Trophoblast cell (in vitro differentiated cells and primary cell): ENCODE data around the gene SURF6.

ENCODE experiments used
- DNase-seq, 2 donors: peaks; one replicate each; pipeline ENCODE4 v3.0.0-alpha.2; 2016
- H2AFZ ChIP-seq: 2 replicates; pipeline ENCODE4 v1.6.1; 2013; ENCODE audit warnings: low read length, moderate library complexity, mild to moderate bottlenecking; ENCODE audit not compliant: insufficient read depth, poor library complexity
- H2AK5ac ChIP-seq: 2 replicates; pipeline ENCODE4 v1.6.1; 2013; ENCODE audit warnings: mild to moderate bottlenecking, low read length
- H2BK120ac ChIP-seq: 2 replicates; pipeline ENCODE4 v1.6.1; 2013; ENCODE audit warnings: low read length, mild to moderate bottlenecking, moderate library complexity; ENCODE audit not compliant: insufficient read depth, poor library complexity
- H2BK12ac ChIP-seq: 2 replicates; pipeline ENCODE4 v1.6.1; 2013; ENCODE audit warnings: mild to moderate bottlenecking, low read length, moderate library complexity
- H2BK5ac ChIP-seq: 2 replicates; pipeline ENCODE4 v1.6.1; 2013; ENCODE audit warnings: low read length, low read depth, moderate library complexity, mild to moderate bottlenecking; ENCODE audit not compliant: poor library complexity
- H3K14ac ChIP-seq: 2 replicates; pipeline ENCODE4 v1.6.1; 2013; ENCODE audit warnings: mild to moderate bottlenecking, low read length
- H3K18ac ChIP-seq: 2 replicates; pipeline ENCODE4 v1.6.1; 2013; ENCODE audit warnings: mild to moderate bottlenecking, low read length
- H3K23ac ChIP-seq: 2 replicates; pipeline ENCODE4 v1.6.1; 2013; ENCODE audit warnings: low read length
- H3K27ac ChIP-seq: 2 replicates; pipeline ENCODE4 v1.5.1; 2013; ENCODE audit warnings: low read depth, mild to moderate bottlenecking, inconsistent platforms, low read length, moderate library complexity
- H3K27me3 ChIP-seq: 2 replicates; pipeline ENCODE4 v1.6.1; 2013; ENCODE audit warnings: inconsistent platforms, mild to moderate bottlenecking, low read length, moderate library complexity; ENCODE audit not compliant: insufficient read depth
- H3K36me3 ChIP-seq, 2 experiments: 1 replicate in 1 of 2; 2 replicates in 1 of 2; pipeline ENCODE4 v1.6.1; 2013; ENCODE audit warnings: low read length in 2 of 2, mild to moderate bottlenecking in 2 of 2, moderate library complexity in 1 of 2; ENCODE audit not compliant: insufficient read depth in 2 of 2, control insufficient read depth in 1 of 2
- H3K4ac ChIP-seq: 2 replicates; pipeline ENCODE4 v1.6.1; 2013; ENCODE audit warnings: low read depth, mild to moderate bottlenecking, low read length, moderate library complexity
- H3K4me1 ChIP-seq, 2 experiments: 1 replicate in 1 of 2; 2 replicates in 1 of 2; pipeline ENCODE4 v1.6.1; 2013; ENCODE audit warnings: low read length in 2 of 2, mild to moderate bottlenecking in 2 of 2, moderate library complexity in 1 of 2; ENCODE audit not compliant: insufficient read depth in 2 of 2, control insufficient read depth in 1 of 2
- H3K4me2 ChIP-seq: 2 replicates; pipeline ENCODE4 v1.6.1; 2013; ENCODE audit warnings: inconsistent platforms, mild to moderate bottlenecking, low read length, moderate library complexity
- H3K4me3 ChIP-seq: 2 replicates; pipeline ENCODE4 v1.5.1; 2013; ENCODE audit warnings: mild to moderate bottlenecking, low read depth, low read length, inconsistent platforms
- H3K79me1 ChIP-seq: one replicate; pipeline ENCODE4 v1.6.1; 2013; ENCODE audit warnings: low read length
- H3K79me2 ChIP-seq: 2 replicates; pipeline ENCODE4 v1.6.1; 2013; ENCODE audit warnings: low read length, mild to moderate bottlenecking; ENCODE audit not compliant: control insufficient read depth, insufficient read depth, poor library complexity
- H3K9ac ChIP-seq: 2 replicates; pipeline ENCODE4 v1.6.1; 2013; ENCODE audit warnings: mild to moderate bottlenecking, low read length
- H3K9me3 ChIP-seq: 2 replicates; pipeline ENCODE4 v1.6.1; 2013; ENCODE audit warnings: low read depth, mild to moderate bottlenecking, control low read depth, inconsistent platforms, low read length; ENCODE audit not compliant: insufficient read depth
- H4K12ac ChIP-seq: 2 replicates; pipeline ENCODE4 v1.6.1; 2013; ENCODE audit warnings: low read depth, mild to moderate bottlenecking, low read length, moderate library complexity
- H4K8ac ChIP-seq: 2 replicates; pipeline ENCODE4 v1.6.1; 2013; ENCODE audit warnings: low read depth, mild to moderate bottlenecking, low read length, moderate library complexity
- H4K91ac ChIP-seq: one replicate; pipeline ENCODE4 v1.6.1; 2013; ENCODE audit warnings: low read depth, mild to moderate bottlenecking, low read length, moderate library complexity
- WGBS: extraction: QIAGEN DNeasy Blood & Tissue Kit; methylation state at CpG from one replicate; pipeline ENCODE4 v1.1.7; 2013; ENCODE audit warnings: missing lambda C conversion rate; ENCODE audit not compliant: insufficient read length, insufficient coverage; ENCODE audit errors: extremely low coverage; 5-methylcytosine and 5-hydroxymethylcytosine counted together

Gene SURF6

GRCh38 chr9:133360400-133361393, 24.7 kb upstream of the SURF6 start:
- Histone ChIP-seq H4K91ac (no peak overlapping the region), H2AK5ac (no peak overlapping the region), H3K27me3 (no peaks in the 10 kb centered on the region), H4K12ac (no peak overlapping the region), H2AFZ (no peak overlapping the region), H3K4ac (no peak overlapping the region), H3K79me2 (peaks cover 2% of the 10 kb centered on the region), H3K14ac (no peak overlapping the region), H3K4me3 (no peak overlapping the region), H2BK120ac (no peak overlapping the region), H3K36me3 (peaks cover 67 to 72% of the 10 kb centered on the region in 2 experiments), H2BK5ac (no peak overlapping the region), H4K8ac (no peak overlapping the region), H3K9me3 (peaks cover 1% of the 10 kb centered on the region), H3K23ac (no peak overlapping the region), H3K9ac (no peak overlapping the region), H3K79me1 (peaks cover 3% of the 10 kb centered on the region), H2BK12ac (no peak overlapping the region), H3K18ac (no peak overlapping the region), H3K27ac (no peak overlapping the region), H3K4me2 (no peak overlapping the region), H3K4me1 (peaks cover 9 to 18% of the 10 kb centered on the region in 2 experiments)
- WGBS: no CpG with 5 or more reads among the region's 21 CpGs
- no peak for DNase-seq

- H3K4me3 ChIP-seq: peak overlapping the region; percentile 6
- H3K4me1 ChIP-seq: peaks cover 4 to 16% of the 10 kb centered on the region in 2 experiments
- no peak overlapping the region for H2AFZ ChIP-seq
- H3K23ac ChIP-seq: no peak overlapping the region
- H2BK5ac ChIP-seq: no peak overlapping the region
- no peaks in the 10 kb centered on the region for H3K9me3 ChIP-seq
- no peak overlapping the region for H3K4me2 ChIP-seq
- DNase-seq: peak; percentile 41 to 52
- no peak overlapping the region for H2BK120ac ChIP-seq
- H3K18ac ChIP-seq: no peak overlapping the region
- no peak overlapping the region for H4K91ac ChIP-seq
- no CpG with 5 or more reads among the region's 20 CpGs for WGBS
- no peak overlapping the region for H4K8ac ChIP-seq
- no peak overlapping the region for H3K27ac ChIP-seq
- H3K4ac ChIP-seq: no peak overlapping the region
- H2AK5ac ChIP-seq: no peak overlapping the region
- H3K79me1 ChIP-seq: peaks cover 3% of the 10 kb centered on the region
- H2BK12ac ChIP-seq: no peak overlapping the region
- no peak overlapping the region for H4K12ac ChIP-seq
- H3K14ac ChIP-seq: no peak overlapping the region
- H3K9ac ChIP-seq: peak overlapping the region; percentile 18
- peaks cover 2% of the 10 kb centered on the region for H3K79me2 ChIP-seq
- H3K36me3 ChIP-seq: peaks cover 60 to 68% of the 10 kb centered on the region in 2 experiments
- no peaks in the 10 kb centered on the region for H3K27me3 ChIP-seq
Observed at GRCh38 chr9:133359399-133360175, 23.6 kb upstream of the SURF6 start.

- no peaks in the 10 kb centered on the region for H3K9me3 ChIP-seq
- peak overlapping the region; percentile 40 for H3K4me3 ChIP-seq
- no peak for DNase-seq
- no CpG with 5 or more reads among the region's 14 CpGs for WGBS
- H3K4me1 ChIP-seq: peaks cover 4 to 21% of the 10 kb centered on the region in 2 experiments
- H2BK12ac ChIP-seq: no peak overlapping the region
- no peak overlapping the region for H3K27ac ChIP-seq
- no peak overlapping the region for H4K8ac ChIP-seq
- H3K27me3 ChIP-seq: no peaks in the 10 kb centered on the region
- H2BK120ac ChIP-seq: no peak overlapping the region
- H2AK5ac ChIP-seq: no peak overlapping the region
- H3K36me3 ChIP-seq: peaks cover 50 to 62% of the 10 kb centered on the region in 2 experiments
- H3K23ac ChIP-seq: no peak overlapping the region
- no peak overlapping the region for H2AFZ ChIP-seq
- H3K14ac ChIP-seq: no peak overlapping the region
- H4K91ac ChIP-seq: no peak overlapping the region
- H3K4me2 ChIP-seq: peak overlapping the region; percentile 84
- no peak overlapping the region for H3K9ac ChIP-seq
- H3K79me2 ChIP-seq: peaks cover 2% of the 10 kb centered on the region
- H2BK5ac ChIP-seq: no peak overlapping the region
- no peak overlapping the region for H3K4ac ChIP-seq
- H3K18ac ChIP-seq: no peak overlapping the region
- peaks cover 3% of the 10 kb centered on the region for H3K79me1 ChIP-seq
- H4K12ac ChIP-seq: no peak overlapping the region
Observed at GRCh38 chr9:133357656-133358055, 21.7 kb upstream of the SURF6 start.

GRCh38 chr9:133356391-133357091, 20.6 kb upstream of the SURF6 start, which contains the start of the genes SURF1 and SURF2:
Gene SURF1 (minus strand): TSS chr9:133356487. CDS start chr9:133356453, 34 bp downstream.
Gene SURF2 (plus strand): TSS chr9:133356550. CDS start chr9:133356593, 43 bp downstream.
- peak within 1 kb of the TSS; percentile 58 for H3K27ac ChIP-seq
- H3K18ac ChIP-seq: peak within 1 kb of the TSS; percentile 80
- DNase-seq: peak; percentile 88 to 92
- H4K12ac ChIP-seq: peak within 1 kb of the TSS; percentile 81
- peak within 1 kb of the TSS; percentile 49 for H2AK5ac ChIP-seq
- H3K14ac ChIP-seq: peak within 1 kb of the TSS; percentile 81
- H3K9ac ChIP-seq: peak within 1 kb of the TSS; percentile 87
- H3K4me2 ChIP-seq: peak within 1 kb of the TSS; percentile 84
- peak within 1 kb of the TSS; percentile 96 for H3K4me3 ChIP-seq
- H2AFZ ChIP-seq: peak within 1 kb of the TSS; percentile 75
- H2BK5ac ChIP-seq: no peak within 1 kb of the TSS
- H4K91ac ChIP-seq: peak within 1 kb of the TSS; percentile 83
- H3K79me1 ChIP-seq: peaks cover 3% of the 10 kb centered on the region
- no peaks in the 10 kb centered on the region for H3K27me3 ChIP-seq
- no peak within 1 kb of the TSS for H3K23ac ChIP-seq
- no peaks in the 10 kb centered on the region for H3K9me3 ChIP-seq
- peaks cover 47 to 62% of the 10 kb centered on the region in 2 experiments for H3K36me3 ChIP-seq
- H3K4me1 ChIP-seq: peaks cover 4 to 21% of the 10 kb centered on the region in 2 experiments
- H2BK12ac ChIP-seq: no peak within 1 kb of the TSS
- WGBS: no CpG with 5 or more reads among the region's 78 CpGs
- peaks cover 2% of the 10 kb centered on the region for H3K79me2 ChIP-seq
- H2BK120ac ChIP-seq: peak within 1 kb of the TSS; percentile 30
- peak within 1 kb of the TSS; percentile 83 for H4K8ac ChIP-seq
- peak within 1 kb of the TSS; percentile 16 for H3K4ac ChIP-seq
